HG03469 (cell line): ENCODE data around the gene MDM1.

ENCODE experiments used
- ATAC-seq: cut with Tn5 transposase; IDR thresholded peaks from one replicate; pipeline ENCODE4 v1.9.1; 2021; ENCODE audit warnings: mild to moderate bottlenecking, moderate library complexity, moderate number of reproducible peaks; ENCODE audit not compliant: unreplicated experiment

The MDM1 gene

GRCh38 chr12:68280240-68280639 is 51.9 kb downstream of the MDM1 start:
- ATAC-seq, result no peak

DNA sequence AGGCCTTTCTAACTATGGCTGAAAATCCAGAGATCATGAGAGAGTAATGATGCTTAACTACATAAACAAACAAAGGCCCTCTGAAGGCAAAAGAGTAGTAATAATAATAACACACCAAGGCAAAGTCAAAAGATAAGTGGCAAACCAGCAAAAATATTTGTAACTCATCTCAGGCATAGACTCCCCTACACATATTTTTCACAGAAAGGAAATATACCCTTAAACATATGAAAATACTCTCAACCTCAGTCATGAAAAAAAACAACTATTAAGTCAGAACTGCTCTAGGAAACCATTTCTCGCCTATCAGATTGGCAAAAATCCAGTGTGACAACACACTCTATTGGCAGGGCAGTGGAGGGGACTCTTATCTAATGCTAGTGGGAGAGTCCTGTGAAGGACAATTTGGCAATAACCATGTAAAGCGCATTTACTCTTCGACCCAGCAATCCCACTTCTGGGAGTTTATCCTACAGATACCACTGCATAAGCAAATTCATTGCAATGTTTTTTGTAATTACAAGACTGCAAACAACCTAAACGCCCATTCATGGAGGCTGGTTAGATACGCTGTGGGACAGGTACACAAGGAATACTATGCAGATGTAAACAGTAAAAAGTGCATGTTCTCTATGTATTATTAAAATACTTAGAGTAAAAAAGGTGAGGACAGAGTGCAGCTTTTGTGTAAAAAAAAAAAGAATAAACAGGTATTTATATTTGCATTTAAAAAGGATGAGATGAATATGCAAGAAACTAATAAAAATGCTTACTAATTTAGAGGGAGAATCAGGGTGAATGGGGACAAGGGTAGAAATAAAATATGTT is 52.7 kb downstream of the MDM1 start:
- ATAC-seq, result no peak

GRCh38 chr12:68276402-68276930 is 55.7 kb downstream of the MDM1 start:
- ATAC-seq, result no peak

- no peak for ATAC-seq
Measured at GRCh38 chr12:68272732-68273131, 59.4 kb downstream of the MDM1 start.

DNA sequence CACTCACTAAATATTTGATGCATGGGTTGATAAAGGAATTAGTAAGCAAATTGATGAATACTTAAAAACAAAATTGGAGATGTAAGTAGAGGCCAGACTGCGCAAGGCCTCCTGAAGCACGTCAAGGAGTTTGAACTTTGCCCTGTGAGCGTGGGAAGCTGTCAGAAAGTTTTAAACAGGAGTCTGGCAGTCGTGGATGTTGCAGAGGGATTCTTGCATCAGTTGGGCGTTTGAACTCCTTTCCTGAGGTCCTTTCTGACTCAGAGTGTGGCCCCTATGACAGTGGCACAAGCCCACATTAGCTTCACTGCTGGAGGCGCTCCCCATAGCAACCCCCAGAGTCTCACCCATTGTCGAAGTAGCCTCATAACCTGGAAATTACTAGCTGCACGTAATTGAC is 60.8 kb downstream of the MDM1 start:
- no peak for ATAC-seq

- ATAC-seq, result no peak
Measured at GRCh38 chr12:68270358-68270757, 61.8 kb downstream of the MDM1 start.

DNA sequence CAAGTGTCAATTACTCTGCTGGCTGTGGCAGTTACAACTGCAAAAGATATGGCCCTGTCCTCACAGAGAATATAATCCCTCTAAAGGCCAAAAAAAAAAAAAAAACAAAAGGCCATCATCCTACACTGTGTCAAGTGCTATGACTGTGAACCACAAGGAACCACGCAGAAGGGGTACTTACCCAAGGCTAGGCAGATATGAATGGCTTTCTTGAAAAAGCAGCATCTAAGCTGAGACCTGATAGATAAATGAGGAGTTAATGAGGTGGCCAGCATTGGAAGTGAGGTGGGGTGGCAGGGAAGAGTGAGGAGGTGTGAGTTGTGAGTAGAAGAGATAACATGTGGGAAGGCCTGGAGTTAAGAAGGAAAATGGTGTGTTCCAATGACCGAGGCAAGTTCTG is 62.4 kb downstream of the MDM1 start:
- ATAC-seq, result no peak

DNA sequence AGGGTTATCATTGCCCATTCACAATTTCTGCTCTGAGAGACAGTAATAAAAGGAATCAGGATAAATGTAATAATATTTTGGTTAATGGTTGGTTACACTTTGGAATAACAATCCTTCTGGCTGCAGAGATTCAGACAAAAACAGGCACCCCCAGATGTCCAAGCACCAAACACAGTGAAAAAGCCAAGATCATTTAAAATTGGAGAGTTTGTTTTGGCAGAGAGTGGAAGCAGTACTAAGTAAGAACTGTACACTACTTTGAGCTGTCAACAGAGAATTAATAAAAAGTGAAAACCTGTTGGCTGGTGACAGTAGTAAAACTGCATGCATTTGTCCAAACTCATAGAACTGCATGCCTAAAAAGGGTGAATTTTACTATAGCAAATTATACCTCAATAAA is 63.2 kb downstream of the MDM1 start:
- ATAC-seq, result no peak

DNA sequence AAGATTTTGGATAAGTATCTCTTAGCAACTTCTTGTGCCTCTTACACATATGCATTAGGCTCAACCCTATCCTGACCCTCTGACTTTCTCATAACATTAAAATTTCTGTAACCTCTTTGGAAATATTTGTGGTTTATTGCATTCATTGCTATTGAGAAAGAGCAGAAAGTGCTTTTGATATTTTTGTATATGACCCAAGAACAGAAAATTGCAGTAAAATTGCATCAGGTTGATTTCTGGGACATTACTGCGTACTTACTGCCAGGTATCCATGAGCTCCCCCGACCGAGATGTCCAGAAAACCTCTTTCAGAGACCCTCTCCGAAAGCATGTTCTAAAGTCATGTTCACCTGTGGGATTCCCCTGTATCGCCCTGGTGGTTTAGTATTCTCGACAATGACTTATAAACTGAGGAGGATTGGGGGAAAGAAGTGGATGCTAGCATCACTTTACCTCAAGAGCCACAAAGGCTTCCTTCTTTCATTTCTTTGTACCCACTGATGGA is 64.2 kb downstream of the MDM1 start:
- ATAC-seq, result no peak

DNA sequence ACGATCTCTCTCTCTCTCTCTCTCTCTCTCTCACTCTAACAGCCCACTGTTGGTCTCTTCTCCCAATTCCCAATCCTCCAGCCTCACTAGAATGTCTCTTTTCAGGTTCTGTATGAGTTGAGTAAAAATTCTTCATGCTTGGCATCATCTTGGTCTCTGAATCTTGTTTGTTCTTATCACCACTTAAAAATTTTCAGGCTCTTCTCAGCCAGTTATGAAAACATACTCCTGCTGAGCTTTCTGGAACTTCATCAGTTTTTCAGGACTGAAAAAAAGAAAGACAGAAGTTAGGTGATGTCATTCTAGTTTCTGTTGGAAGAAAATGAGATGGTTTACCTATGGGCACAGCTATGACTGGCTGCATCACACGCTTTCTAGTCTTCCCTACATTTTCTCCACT is 67.3 kb downstream of the MDM1 start:
- ATAC-seq, result no peak

GRCh38 chr12:68264158-68264855 is 67.9 kb downstream of the MDM1 start:
- no peak for ATAC-seq

DNA sequence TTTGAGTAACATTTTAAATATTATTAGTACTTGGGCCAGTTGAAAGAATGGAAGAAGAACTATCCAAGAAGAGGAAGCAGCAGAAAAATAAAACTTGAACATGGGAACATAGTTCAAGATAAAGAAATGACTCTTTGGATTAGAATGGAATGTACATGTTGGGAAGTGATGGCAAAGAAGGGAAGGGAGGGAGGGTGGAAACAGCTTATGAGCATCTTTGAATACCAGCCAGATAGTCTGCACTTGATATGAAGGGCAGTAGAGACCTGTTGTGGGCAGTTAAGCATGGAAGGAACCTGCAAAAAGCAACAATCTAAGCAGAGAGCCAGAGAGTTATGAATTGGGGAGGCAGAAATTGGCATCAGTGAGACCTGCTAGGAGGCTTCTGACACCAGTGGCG is 68.8 kb downstream of the MDM1 start:
- no peak for ATAC-seq

GRCh38 chr12:68261896-68262295 is 70.3 kb downstream of the MDM1 start:
- ATAC-seq, result no peak

- no peak for ATAC-seq
Measured at GRCh38 chr12:68260153-68260552, 72.0 kb downstream of the MDM1 start.

- ATAC-seq, result no peak
Measured at GRCh38 chr12:68259318-68259940, 72.7 kb downstream of the MDM1 start.

GRCh38 chr12:68253504-68253903 is 78.7 kb downstream of the MDM1 start, which contains the start of gene IL22:
TSS of gene IL22 (minus strand) at chr12:68253604. CDS start at chr12:68253448, 156 bp downstream.
- ATAC-seq, result no peak

DNA sequence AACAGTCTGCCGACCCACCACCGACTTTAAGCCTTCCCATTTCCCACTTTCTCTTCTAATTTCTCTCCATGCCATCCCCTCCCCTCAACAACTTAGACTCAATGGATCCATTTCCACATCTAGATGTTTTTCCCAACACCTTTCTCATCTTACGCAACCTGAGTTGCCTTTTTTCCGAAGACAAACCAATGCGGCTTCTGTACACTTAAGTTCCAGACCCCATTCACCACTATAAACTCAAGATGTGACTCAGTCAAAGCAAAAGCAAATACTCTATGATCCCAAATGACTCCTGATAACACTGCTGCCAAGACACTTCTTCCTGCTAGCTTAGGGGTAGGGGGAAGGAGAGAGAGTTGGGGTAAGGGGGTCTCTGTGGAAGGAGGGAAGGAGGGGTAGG is 80.1 kb downstream of the MDM1 start:
- ATAC-seq, result no peak

GRCh38 chr12:68250454-68250853 is 81.7 kb downstream of the MDM1 start:
- ATAC-seq, result no peak

- no peak for ATAC-seq
Measured at GRCh38 chr12:68247785-68248184, 84.4 kb downstream of the MDM1 start.

DNA sequence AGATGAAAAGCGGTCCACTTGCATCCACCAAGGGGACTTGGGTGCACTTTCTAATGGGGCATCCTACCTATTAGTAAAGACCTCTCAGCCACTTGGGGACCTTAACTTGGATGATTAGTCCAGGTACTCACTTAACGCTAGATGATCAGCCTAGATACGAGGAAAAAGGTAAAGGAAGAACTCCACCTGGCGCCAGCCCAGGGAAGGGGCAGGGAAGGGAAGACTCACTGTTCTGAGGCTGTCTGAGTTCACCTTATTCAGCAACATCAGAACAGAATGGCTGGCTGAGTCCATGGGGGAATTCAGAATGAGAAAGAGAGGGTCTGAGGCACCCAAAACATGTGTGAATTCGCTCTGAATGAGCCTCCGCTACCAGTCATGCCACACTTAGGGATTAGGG is 85.8 kb downstream of the MDM1 start:
- no peak for ATAC-seq
